K562 (cell line): ENCODE results near the gene CHMP2A. TPM values are rescaled to one million over a fixed set of nuclear protein-coding genes. Genes with fewer than 3 reads are reported as not detected.

Experiments
- ATF6 ChIP-seq: sonication (generic); formaldehyde crosslinking; IDR thresholded peaks from 2 replicates; pipeline ENCODE4 v1.4.0; 2020; ENCODE audit warnings: mild to moderate bottlenecking, missing genetic modification reagents
- CHCHD3 ChIP-seq: fragments of 250-450 bp; sonication (Bioruptor Pico); IDR thresholded peaks from 2 replicates; pipeline ENCODE4 v2.1.2; 2022; ENCODE audit warnings: mild to moderate bottlenecking
- CHD2 ChIP-seq: IDR thresholded peaks from 2 replicates; pipeline ENCODE4 v1.6.1; 2011; ENCODE audit warnings: low read depth, low read length
- CLOCK ChIP-seq: fragments of 250-450 bp; sonication (Bioruptor Pico); IDR thresholded peaks from 2 replicates; pipeline ENCODE4 v1.4.0; 2020; ENCODE audit warnings: mild to moderate bottlenecking, moderate library complexity, borderline replicate concordance
- E4F1 ChIP-seq: fragments of 250-450 bp; sonication (Bioruptor Pico); IDR thresholded peaks from 2 replicates; pipeline ENCODE4 v1.5.0; 2021; ENCODE audit warnings: mild to moderate bottlenecking, borderline replicate concordance
- ERF ChIP-seq: fragments of 450-650 bp; formaldehyde crosslinking; IDR thresholded peaks from 2 replicates; pipeline ENCODE4 v1.4.0; 2020; ENCODE audit warnings: mild to moderate bottlenecking, mixed read lengths
- ETS2 ChIP-seq: IDR thresholded peaks from 2 replicates; pipeline ENCODE4 v1.6.1; 2016; ENCODE audit warnings: borderline replicate concordance, missing genetic modification characterization, mild to moderate bottlenecking, moderate library complexity, missing compliant biosample characterization; ENCODE audit not compliant: poor library complexity, severe bottlenecking
- FOS ChIP-seq: IDR thresholded peaks from 3 replicates; pipeline ENCODE4 v1.6.1; 2011; ENCODE audit not compliant: insufficient read length; ENCODE audit errors: extremely low read depth
- ILK ChIP-seq: fragments of 450-650 bp; IDR thresholded peaks from 2 replicates; pipeline ENCODE4 v1.6.1; 2016; ENCODE audit warnings: missing genetic modification characterization, low read depth, mild to moderate bottlenecking, missing compliant biosample characterization, moderate library complexity, borderline replicate concordance
- MAZ ChIP-seq, 2 experiments: fragments of 450-650 bp in 1 of 2; sonication (generic) in 1 of 2; formaldehyde crosslinking; IDR thresholded peaks in 1 of 2; conservative IDR thresholded peaks in 1 of 2; 2 replicates each; pipeline versions ENCODE4 v1.4.0 to v1.5.0; 2020; ENCODE audit warnings: mild to moderate bottlenecking in 1 of 2, missing genetic modification reagents in 1 of 2
- MED1 ChIP-seq: sonication (generic); formaldehyde crosslinking; IDR thresholded peaks from 2 replicates; pipeline ENCODE4 v1.8.1; 2023; ENCODE audit warnings: missing genetic modification reagents, borderline replicate concordance
- NCOA4 ChIP-seq: fragments of 450-650 bp; IDR thresholded peaks from 2 replicates; pipeline ENCODE4 v1.6.1; 2018; ENCODE audit warnings: mild to moderate bottlenecking; ENCODE audit not compliant: partially characterized antibody
- NFE2 ChIP-seq: IDR thresholded peaks from 2 replicates; pipeline ENCODE4 v1.6.1; 2014; ENCODE audit warnings: antibody characterized with exemption, low read depth
- RBM17 ChIP-seq: fragments of 200-400 bp; formaldehyde crosslinking; IDR thresholded peaks from 2 replicates; pipeline ENCODE4 v1.6.1; 2017; ENCODE audit warnings: low read depth, mild to moderate bottlenecking, low read length, borderline replicate concordance
- RBM22 ChIP-seq: fragments of 200-400 bp; formaldehyde crosslinking; IDR thresholded peaks from 2 replicates; pipeline ENCODE4 v1.6.1; 2018; ENCODE audit warnings: low read length, low read depth; ENCODE audit not compliant: poor library complexity, severe bottlenecking
- RHOXF2B ChIP-seq: fragments of 250-450 bp; sonication (Bioruptor Pico); conservative IDR thresholded peaks from 2 replicates; pipeline ENCODE4 v1.5.1; 2021
- ZBTB7A ChIP-seq: IDR thresholded peaks from 2 replicates; pipeline ENCODE4 v1.6.1; 2011; ENCODE audit warnings: low read depth, mild to moderate bottlenecking, low read length, moderate library complexity, borderline replicate concordance; ENCODE audit not compliant: control insufficient read depth
- ZEB2 ChIP-seq: fragments of 450-650 bp; IDR thresholded peaks from 2 replicates; pipeline ENCODE4 v1.6.1; 2016
- ZNF217 ChIP-seq: sonication (generic); formaldehyde crosslinking; IDR thresholded peaks from 2 replicates; pipeline ENCODE4 v1.8.0; 2022; ENCODE audit warnings: mild to moderate bottlenecking, missing genetic modification reagents
- ZNF707 ChIP-seq: fragments of 250-450 bp; sonication (Bioruptor Pico); conservative IDR thresholded peaks from 2 replicates; pipeline ENCODE4 v1.8.0; 2022; ENCODE audit warnings: inconsistent platforms, mild to moderate bottlenecking, moderate library complexity
- ZNF76 ChIP-seq: fragments of 250-450 bp; sonication (Bioruptor Pico); IDR thresholded peaks from 2 replicates; pipeline ENCODE4 v1.4.0; 2020; ENCODE audit warnings: mild to moderate bottlenecking, moderate library complexity, borderline replicate concordance
- polyA plus RNA-seq, 8 experiments: library from polyadenylated mRNA; depleted of rRNA in 4 of 8; stranded (reverse) in 5 of 8; unstranded in 3 of 8; fragments of >200 nt; fragmentation: Nextera tagmentation in 2 of 8; fragmentation: Illumina TruSeq in 1 of 8; extraction: Ambion mirVana in 2 of 8; extraction: Trizol in 1 of 8; gene quantifications; 2 replicates each; pipeline versions ENCODE4 v1.2.1 to v1.2.3, GENCODE V29; 2011 to 2014; ENCODE audit warnings: inconsistent platforms in 1 of 8, missing spikeins in 1 of 8
- total RNA-seq, 7 experiments: library from RNA; depleted of rRNA in 6 of 7; stranded (reverse); fragments of >200 nt in 6 of 7; fragmentation: Illumina TruSeq in 2 of 7; extraction: Trizol in 2 of 7; gene quantifications; 2 replicates each; pipeline versions ENCODE4 v1.2.1 to v1.2.3, GENCODE V29; 2011 to 2021; ENCODE audit warnings: low replicate concordance in 1 of 7

Gene CHMP2A
- total and polyA plus RNA-seq, 9 of the 15 experiments (the other 6 are each of a cell fraction or from before 2014, with no cell fraction given) = 57.6 to 159 (median 87.2) TPM

- TF ChIP-seq ATF6 (no peak), ZNF217 (CRISPR knock-in tag) (no peak), MAZ (CRISPR knock-in tag; conservative IDR thresholded peaks at IDR 0.05 in 1 of 2, IDR thresholded peaks at IDR 0.05 in 1 of 2) (no peak), ERF (CRISPR knock-in tag) (peak; percentile 69; the same call in 1 of the 2 replicates), CLOCK (CRISPR knock-in tag) (no peak), RBM22 (no peak), ZNF76 (CRISPR knock-in tag) (no peak), ZNF707 (CRISPR knock-in tag) (no peak), ZEB2 (no peak), NCOA4 (no peak), E4F1 (CRISPR knock-in tag) (no peak), RHOXF2B (CRISPR knock-in tag) (no peak), CHCHD3 (CRISPR knock-in tag) (no peak), MED1 (CRISPR knock-in tag) (no peak), NFE2 (no peak), CHD2 (no peak), FOS (no peak), ZBTB7A (no peak), ETS2 (tag) (no peak), RBM17 (no peak), ILK (tag) (no peak)
Measured at GRCh38 chr19:58572026-58572817, 17.3 kb upstream of the CHMP2A start (continued).
